IPS-15b (cell line): ENCODE results near the gene KANTR.

ENCODE experiments used
- H3K27me3 ChIP-seq: one replicate; pipeline ENCODE4 v1.6.1; 2013; ENCODE audit warnings: low read length; ENCODE audit not compliant: control insufficient read depth, insufficient read depth
- H3K36me3 ChIP-seq: one replicate; pipeline ENCODE4 v1.6.1; 2013; ENCODE audit warnings: low read length; ENCODE audit not compliant: control insufficient read depth, insufficient read depth
- H3K4me1 ChIP-seq: one replicate; pipeline ENCODE4 v1.6.1; 2013; ENCODE audit warnings: mild to moderate bottlenecking, low read length; ENCODE audit not compliant: control insufficient read depth, insufficient read depth
- H3K4me3 ChIP-seq: one replicate; pipeline ENCODE4 v1.5.1; 2013; ENCODE audit warnings: low read depth, low read length
- H3K9ac ChIP-seq: one replicate; pipeline ENCODE4 v1.6.1; 2013; ENCODE audit warnings: low read depth, mild to moderate bottlenecking, low read length
- H3K9me3 ChIP-seq: one replicate; pipeline ENCODE4 v1.6.1; 2013; ENCODE audit warnings: mild to moderate bottlenecking, low read length; ENCODE audit not compliant: control insufficient read depth, insufficient read depth

KANTR gene

GRCh38 chrX:53093748-53094581 is at the start of gene KANTR:
KANTR (plus strand) TSS chrX:53094142; CDS start chrX:53124273, 30,131 bp downstream.
- Histone ChIP-seq H3K4me1 (no peaks in the 10 kb centered on the region), H3K36me3 (no peaks in the 10 kb centered on the region), H3K4me3 (peak within 1 kb of the TSS; percentile 78), H3K9me3 (no peaks in the 10 kb centered on the region), H3K27me3 (no peaks in the 10 kb centered on the region), H3K9ac (no peak within 1 kb of the TSS)

- H3K9ac ChIP-seq = no peak overlapping the region
- no peaks in the 10 kb centered on the region for H3K27me3 ChIP-seq
- no peaks in the 10 kb centered on the region for H3K36me3 ChIP-seq
- no peaks in the 10 kb centered on the region for H3K9me3 ChIP-seq
- H3K4me1 ChIP-seq = no peaks in the 10 kb centered on the region
- H3K4me3 ChIP-seq = no peak overlapping the region
Observed at GRCh38 chrX:53044995-53045394, 48.9 kb upstream of the KANTR start.

- no peaks in the 10 kb centered on the region for H3K4me1 ChIP-seq
- no peaks in the 10 kb centered on the region for H3K27me3 ChIP-seq
- no peaks in the 10 kb centered on the region for H3K9me3 ChIP-seq
- H3K36me3 ChIP-seq = no peaks in the 10 kb centered on the region
- H3K9ac ChIP-seq = no peak overlapping the region
- no peak overlapping the region for H3K4me3 ChIP-seq
Observed at GRCh38 chrX:53047228-53047627, 46.7 kb upstream of the KANTR start.

GRCh38 chrX:53048169-53049126 is 45.5 kb upstream of the KANTR start, which contains the start of gene GPR173:
GPR173 (plus strand) TSS chrX:53048789; CDS start chrX:53076622, 27,833 bp downstream.
- no peaks in the 10 kb centered on the region for H3K4me1 ChIP-seq
- no peaks in the 10 kb centered on the region for H3K27me3 ChIP-seq
- peak within 1 kb of the TSS; percentile 87 for H3K9ac ChIP-seq
- H3K4me3 ChIP-seq = peak within 1 kb of the TSS; percentile 70
- H3K36me3 ChIP-seq = no peaks in the 10 kb centered on the region
- H3K9me3 ChIP-seq = no peaks in the 10 kb centered on the region

GRCh38 chrX:53049127-53049517 is 44.8 kb upstream of the KANTR start:
- Histone ChIP-seq H3K4me1 (no peaks in the 10 kb centered on the region), H3K9ac (no peak overlapping the region), H3K4me3 (peak overlapping the region; percentile 70), H3K36me3 (no peaks in the 10 kb centered on the region), H3K9me3 (no peaks in the 10 kb centered on the region), H3K27me3 (no peaks in the 10 kb centered on the region)

- Histone ChIP-seq H3K36me3 (no peaks in the 10 kb centered on the region), H3K9me3 (no peaks in the 10 kb centered on the region), H3K27me3 (no peaks in the 10 kb centered on the region), H3K4me1 (no peaks in the 10 kb centered on the region), H3K9ac (no peak overlapping the region), H3K4me3 (no peak overlapping the region)
Observed at GRCh38 chrX:53050841-53051240, 43.1 kb upstream of the KANTR start.

- no peaks in the 10 kb centered on the region for H3K36me3 ChIP-seq
- H3K9ac ChIP-seq = no peak overlapping the region
- H3K27me3 ChIP-seq = no peaks in the 10 kb centered on the region
- H3K9me3 ChIP-seq = no peaks in the 10 kb centered on the region
- no peak overlapping the region for H3K4me3 ChIP-seq
- no peaks in the 10 kb centered on the region for H3K4me1 ChIP-seq
Observed at GRCh38 chrX:53055244-53055849, 38.6 kb upstream of the KANTR start.

- H3K4me1 ChIP-seq = no peaks in the 10 kb centered on the region
- no peaks in the 10 kb centered on the region for H3K36me3 ChIP-seq
- no peaks in the 10 kb centered on the region for H3K9me3 ChIP-seq
- H3K9ac ChIP-seq = no peak overlapping the region
- H3K27me3 ChIP-seq = no peaks in the 10 kb centered on the region
- H3K4me3 ChIP-seq = no peak overlapping the region
Observed at GRCh38 chrX:53056292-53056691, 37.6 kb upstream of the KANTR start.

DNA sequence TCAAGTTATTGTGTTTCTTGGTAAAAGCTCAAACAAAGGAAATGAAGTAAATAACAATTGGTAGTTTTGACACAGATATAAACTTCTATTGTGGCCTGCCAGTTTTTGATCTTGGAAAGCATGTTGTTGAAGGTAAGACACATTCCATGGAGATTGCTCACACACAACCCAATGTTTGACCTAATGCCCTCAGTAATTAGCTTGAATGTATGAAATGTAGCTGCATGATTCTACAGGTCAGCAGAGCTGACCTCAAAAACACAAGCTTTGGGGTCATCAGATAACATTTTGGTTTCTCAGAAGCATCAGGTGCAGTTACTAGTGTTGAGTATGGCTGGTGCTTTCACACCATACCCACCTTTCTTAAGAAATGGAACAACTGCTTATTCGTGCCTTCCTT is 28.8 kb upstream of the KANTR start:
- no peaks in the 10 kb centered on the region for H3K4me1 ChIP-seq
- no peak overlapping the region for H3K4me3 ChIP-seq
- no peak overlapping the region for H3K9ac ChIP-seq
- no peaks in the 10 kb centered on the region for H3K27me3 ChIP-seq
- no peaks in the 10 kb centered on the region for H3K36me3 ChIP-seq
- H3K9me3 ChIP-seq = no peaks in the 10 kb centered on the region

DNA sequence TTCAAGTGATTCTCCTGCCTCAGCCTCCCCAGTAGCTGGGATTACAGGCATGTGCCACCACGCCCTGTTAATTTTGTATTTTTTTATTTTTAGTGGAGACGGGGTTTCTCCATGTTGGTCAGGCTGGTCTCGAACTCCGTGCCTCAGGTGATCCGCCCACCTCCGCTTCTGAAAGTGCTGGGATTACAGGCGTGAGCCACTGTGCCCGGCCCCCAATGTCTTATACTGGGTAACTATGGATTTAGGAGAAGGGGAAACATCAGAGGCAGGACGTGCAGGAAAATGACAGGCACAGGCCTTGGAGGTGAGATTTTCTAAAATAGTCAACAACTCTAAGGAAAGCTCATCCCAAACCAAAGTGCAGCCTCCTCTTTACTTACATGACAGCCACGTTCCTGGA is 22.9 kb upstream of the KANTR start:
- H3K27me3 ChIP-seq = no peaks in the 10 kb centered on the region
- no peaks in the 10 kb centered on the region for H3K36me3 ChIP-seq
- H3K4me3 ChIP-seq = no peak overlapping the region
- no peaks in the 10 kb centered on the region for H3K9me3 ChIP-seq
- peaks cover 4% of the 10 kb centered on the region for H3K4me1 ChIP-seq
- no peak overlapping the region for H3K9ac ChIP-seq

GRCh38 chrX:53071604-53072417 is 22.1 kb upstream of the KANTR start:
- Histone ChIP-seq H3K36me3 (no peaks in the 10 kb centered on the region), H3K9ac (no peak overlapping the region), H3K4me1 (peaks cover 4% of the 10 kb centered on the region), H3K9me3 (no peaks in the 10 kb centered on the region), H3K27me3 (no peaks in the 10 kb centered on the region), H3K4me3 (peak overlapping the region; percentile 49)
